Measurements from ENCODE around the gene LPO. TPM values are rescaled to one million over a fixed set of nuclear protein-coding genes. Genes with fewer than 3 reads are reported as not detected.

The LPO gene
- total RNA-seq, 1 experiment from 2014 or later: not detected

- Histone ChIP-seq H3F3A (ENCODE audit: low read length, unreplicated experiment) (no peaks in the 10 kb centered on the region), H4K20me1 (ENCODE audit: low read length) (no peaks in the 10 kb centered on the region), H3K4me2 (ENCODE audit: low read length) (peak overlapping the region; percentile 79), H3K4me1 (ENCODE audit: insufficient read depth, low read length) (peaks cover 5% of the 10 kb centered on the region; the same call in 1 of the 2 replicates), H3K79me2 (ENCODE audit: low read length) (no peaks in the 10 kb centered on the region), H3K9me2 (replicated peaks; ENCODE audit: low read length) (no peaks in the 10 kb centered on the region), H3K27ac (ENCODE audit: low read length) (no peak overlapping the region), H2AFZ (ENCODE audit: low read length) (peak overlapping the region; percentile 84), H3K36me3 (ENCODE audit: low read depth, low read length) (no peaks in the 10 kb centered on the region), H3K9me3 (ENCODE audit: low read length) (no peaks in the 10 kb centered on the region), H3K9ac (ENCODE audit: low read length) (no peak overlapping the region), H3K4me3 (ENCODE audit: low read length) (peak overlapping the region; percentile 44), H3K27me3 (ENCODE audit: low read length) (peaks cover 30% of the 10 kb centered on the region)
- intact Hi-C loops (cut with micrococcal nuclease): loop anchor here (2.0 to 5.0 kb wide), 2 partner anchors 25 to 198 kb away; no protein-coding TSS in a partner anchor
- CTCF ChIA-PET: interaction anchor here (0.5 to 0.8 kb wide), 3 partner anchors 128 to 221 kb away, joined by 4 to 9 read pairs (median 8); partner anchors contain the start of gene RNF43
- POLR2A ChIA-PET (ENCODE audit: unreplicated experiment): no interaction called here
- peak; percentile 81 for ATAC-seq
- no peak for TF ChIP-seq EZH2phosphoT487 (IDR thresholded peaks at IDR 0.05; ENCODE audit: borderline replicate concordance, low read length)
- TF ChIP-seq CTCF (conservative IDR thresholded peaks at IDR 0.05; ENCODE audit: low read depth, low read length): peak; percentile 94
- DNase-seq: peak; percentile 58
- BruUV-seq (replicated peaks): no TSS peak
Observed at GRCh38 chr17:58249270-58250133, 11.1 kb downstream of the LPO start.

GRCh38 chr17:58250344-58251011 lies 12.1 kb downstream of the LPO start:
- DNase-seq (no peak), ATAC-seq (no peak)
- TF ChIP-seq EZH2phosphoT487 (IDR thresholded peaks at IDR 0.05; ENCODE audit: borderline replicate concordance, low read length) (no peak), CTCF (conservative IDR thresholded peaks at IDR 0.05; ENCODE audit: low read depth, low read length) (no peak), EZH2 (IDR thresholded peaks at IDR 0.05; ENCODE audit: low read length, unreplicated experiment) (no peak)
- ChIA-PET CTCF (interaction anchor here (0.8 kb wide), 2 partner anchors 129 to 167 kb away, joined by 4 to 8 read pairs; partner anchors contain the start of gene RNF43), POLR2A (ENCODE audit: unreplicated experiment) (no interaction called here)
- Histone ChIP-seq H3K79me2 (ENCODE audit: low read length) (no peaks in the 10 kb centered on the region), H3K9me3 (ENCODE audit: low read length) (no peaks in the 10 kb centered on the region), H3K27me3 (ENCODE audit: low read length) (peaks cover 35% of the 10 kb centered on the region), H3K9me2 (replicated peaks; ENCODE audit: low read length) (no peaks in the 10 kb centered on the region), H3K36me3 (ENCODE audit: low read depth, low read length) (no peaks in the 10 kb centered on the region), H4K20me1 (ENCODE audit: low read length) (no peaks in the 10 kb centered on the region), H3K4me3 (ENCODE audit: low read length) (no peak overlapping the region), H2AFZ (ENCODE audit: low read length) (peak overlapping the region; percentile 84; the same call in 1 of the 2 replicates), H3K9ac (ENCODE audit: low read length) (no peak overlapping the region), H3K4me2 (ENCODE audit: low read length) (no peak overlapping the region), H3K27ac (ENCODE audit: low read length) (no peak overlapping the region), H3K4me1 (ENCODE audit: insufficient read depth, low read length) (peaks cover 5% of the 10 kb centered on the region; the same call in 1 of the 2 replicates), H3F3A (ENCODE audit: low read length, unreplicated experiment) (no peaks in the 10 kb centered on the region)
- intact Hi-C loops (cut with micrococcal nuclease): no loop called here
- no TSS peak for BruUV-seq (replicated peaks)

Data from PC-3 (cell line).